ENCODE results near the gene EGFR. TPM values are rescaled to one million over a fixed set of nuclear protein-coding genes. Genes with fewer than 3 reads are reported as not detected.
A peak's percentile ranks its signal among the peaks of the same experiment; 100 is the strongest.

Gene EGFR
- total RNA-seq, 6 experiments from 2014 or later = 59.3 to 127 (median 93.7) TPM

- WGBS (ENCODE audit: insufficient coverage, low coverage, low lambda C conversion rate, missing lambda C conversion rate) = 69% methylated on average over 3 of the region's 8 CpGs
- peaks cover 0 to 40% (median 6%) of the 10 kb centered on the region in 4 donors for H3K4me1 ChIP-seq
- H3K9me3 ChIP-seq = no peaks in the 10 kb centered on the region
These were observed 166.5 kb downstream of the EGFR start for GRCh38 chr7:55185321-55185802.

GRCh38 chr7:55185941-55186609 is 167.3 kb downstream of the EGFR start:
- DNase-seq (no peak), ATAC-seq (peak in 1 of 4 donors; percentile 35)
- WGBS (ENCODE audit: insufficient coverage, low coverage, low lambda C conversion rate, missing lambda C conversion rate) = 85% methylated on average over 5 of the region's 15 CpGs
- intact Hi-C loops (cut with DNase I) = no loop called here
- TF ChIP-seq CTCF (IDR thresholded peaks at IDR 0.05) = no peak
- TF ChIP-seq POLR2A (IDR thresholded peaks at IDR 0.05) = no peak
- Histone ChIP-seq H3K27me3 (no peaks in the 10 kb centered on the region), H3K9me3 (no peaks in the 10 kb centered on the region), H3K4me3 (no peak overlapping the region), H3K36me3 (peaks cover 0 to 43% (median 16%) of the 10 kb centered on the region in 4 donors), H3K4me1 (peaks cover 0 to 33% (median 3%) of the 10 kb centered on the region in 4 donors), H3K27ac (no peak overlapping the region)

More at GRCh38 chr7:55185321-55185802, 166.5 kb downstream of the EGFR start:
- H3K27me3 ChIP-seq = no peaks in the 10 kb centered on the region
- peaks cover 0 to 39% (median 16%) of the 10 kb centered on the region in 4 donors for H3K36me3 ChIP-seq
- no peak for TF ChIP-seq POLR2A (IDR thresholded peaks at IDR 0.05)
- no peak for TF ChIP-seq CTCF (IDR thresholded peaks at IDR 0.05)
- intact Hi-C loops (cut with DNase I) = no loop called here
- DNase-seq (no peak), ATAC-seq (no peak)
- H3K4me3 ChIP-seq = no peak overlapping the region
- H3K27ac ChIP-seq = no peak overlapping the region

GRCh38 chr7:55187701-55188491 is 169.1 kb downstream of the EGFR start:
- Histone ChIP-seq H3K36me3 (peaks cover 0 to 54% (median 22%) of the 10 kb centered on the region in 4 donors), H3K9me3 (no peaks in the 10 kb centered on the region), H3K4me3 (peak overlapping the region in 1 of 3 donors; percentile 9), H3K4me1 (peaks cover 0 to 24% (median 2%) of the 10 kb centered on the region in 4 donors), H3K27ac (peak overlapping the region; percentile 29 to 73 (median 47)), H3K27me3 (no peaks in the 10 kb centered on the region)
- DNase-seq = no peak
- 34% methylated on average over 10 of the region's 11 CpGs for WGBS (ENCODE audit: insufficient coverage, low coverage, low lambda C conversion rate, missing lambda C conversion rate)
- no peak for TF ChIP-seq POLR2A (IDR thresholded peaks at IDR 0.05)
- no peak for TF ChIP-seq CTCF (IDR thresholded peaks at IDR 0.05)
- ATAC-seq = peak; percentile 47 to 61 (median 54)
- intact Hi-C loops (cut with DNase I) = no loop called here

GRCh38 chr7:55188590-55189138 is 169.8 kb downstream of the EGFR start:
- peak overlapping the region; percentile 29 to 73 (median 47) for H3K27ac ChIP-seq
- H3K36me3 ChIP-seq = peaks cover 0 to 55% (median 22%) of the 10 kb centered on the region in 4 donors
- peak overlapping the region in 1 of 3 donors; percentile 9 for H3K4me3 ChIP-seq
- H3K9me3 ChIP-seq = no peaks in the 10 kb centered on the region
- peak; percentile 31 to 77 (median 61) for ATAC-seq
- no peaks in the 10 kb centered on the region for H3K27me3 ChIP-seq
- DNase-seq = no peak
- WGBS (ENCODE audit: insufficient coverage, low coverage, low lambda C conversion rate, missing lambda C conversion rate) = 32% methylated on average over 14 of the region's 15 CpGs
- H3K4me1 ChIP-seq = peaks cover 0 to 24% (median 2%) of the 10 kb centered on the region in 4 donors
- TF ChIP-seq CTCF (IDR thresholded peaks at IDR 0.05) = no peak
- TF ChIP-seq POLR2A (IDR thresholded peaks at IDR 0.05) = no peak
- intact Hi-C loops (cut with DNase I) = no loop called here

All from right lobe of liver (tissue), 6 donors.